Measurements from ENCODE around the gene SHISA3. TPM values are rescaled to one million over a fixed set of nuclear protein-coding genes. Genes with fewer than 3 reads are reported as not detected.

The SHISA3 gene
- total and polyA plus RNA-seq, 12 donors = 1.5 to 19.0 (median 3.4) TPM

DNA sequence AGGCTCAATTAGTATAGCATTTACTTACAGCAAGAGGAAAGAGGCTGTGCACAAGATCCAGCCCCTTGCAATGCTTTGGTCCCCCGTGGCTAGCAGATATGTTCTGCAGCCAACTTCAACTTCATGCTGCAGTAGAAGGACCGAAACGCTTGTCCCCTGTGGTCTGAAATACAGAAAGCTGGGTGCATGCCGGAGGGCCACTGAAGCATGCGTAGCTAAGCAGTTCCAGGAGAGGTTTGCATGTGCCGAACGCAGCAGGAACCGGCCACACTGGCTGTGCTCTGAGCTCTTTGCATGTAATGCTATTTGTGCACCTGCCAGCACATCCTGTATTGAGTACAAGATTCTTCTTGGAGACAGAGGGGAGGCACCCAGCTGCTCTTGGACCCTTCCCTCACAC, 35.8 kb upstream of the SHISA3 start:
- ATAC-seq (no peak), DNase-seq (no peak)
- intact Hi-C loops (cut with DNase I) = loop anchor here in 5 of 10 donors (10.0 kb wide), 4 partner anchors 67 to 163 kb away; no protein-coding TSS in a partner anchor
- Histone ChIP-seq H3K4me1 (peaks cover 0 to 5% (median 0%) of the 10 kb centered on the region in 9 donors), H3K9me3 (peaks cover 0 to 10% (median 0%) of the 10 kb centered on the region in 11 donors), H3K27ac (no peak overlapping the region), H3K27me3 (peaks cover 0 to 4% (median 0%) of the 10 kb centered on the region in 7 donors), H3K36me3 (no peaks in the 10 kb centered on the region), H3K4me3 (no peak overlapping the region)
- WGBS, 2 donors = 78 to 89% methylated on average over 8 of the region's 8 CpGs
- TF ChIP-seq, protein P1, sequence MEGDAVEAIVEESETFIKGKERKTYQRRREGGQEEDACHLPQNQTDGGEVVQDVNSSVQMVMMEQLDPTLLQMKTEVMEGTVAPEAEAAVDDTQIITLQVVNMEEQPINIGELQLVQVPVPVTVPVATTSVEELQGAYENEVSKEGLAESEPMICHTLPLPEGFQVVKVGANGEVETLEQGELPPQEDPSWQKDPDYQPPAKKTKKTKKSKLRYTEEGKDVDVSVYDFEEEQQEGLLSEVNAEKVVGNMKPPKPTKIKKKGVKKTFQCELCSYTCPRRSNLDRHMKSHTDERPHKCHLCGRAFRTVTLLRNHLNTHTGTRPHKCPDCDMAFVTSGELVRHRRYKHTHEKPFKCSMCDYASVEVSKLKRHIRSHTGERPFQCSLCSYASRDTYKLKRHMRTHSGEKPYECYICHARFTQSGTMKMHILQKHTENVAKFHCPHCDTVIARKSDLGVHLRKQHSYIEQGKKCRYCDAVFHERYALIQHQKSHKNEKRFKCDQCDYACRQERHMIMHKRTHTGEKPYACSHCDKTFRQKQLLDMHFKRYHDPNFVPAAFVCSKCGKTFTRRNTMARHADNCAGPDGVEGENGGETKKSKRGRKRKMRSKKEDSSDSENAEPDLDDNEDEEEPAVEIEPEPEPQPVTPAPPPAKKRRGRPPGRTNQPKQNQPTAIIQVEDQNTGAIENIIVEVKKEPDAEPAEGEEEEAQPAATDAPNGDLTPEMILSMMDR (IDR thresholded peaks at IDR 0.05) = no peak

DNA sequence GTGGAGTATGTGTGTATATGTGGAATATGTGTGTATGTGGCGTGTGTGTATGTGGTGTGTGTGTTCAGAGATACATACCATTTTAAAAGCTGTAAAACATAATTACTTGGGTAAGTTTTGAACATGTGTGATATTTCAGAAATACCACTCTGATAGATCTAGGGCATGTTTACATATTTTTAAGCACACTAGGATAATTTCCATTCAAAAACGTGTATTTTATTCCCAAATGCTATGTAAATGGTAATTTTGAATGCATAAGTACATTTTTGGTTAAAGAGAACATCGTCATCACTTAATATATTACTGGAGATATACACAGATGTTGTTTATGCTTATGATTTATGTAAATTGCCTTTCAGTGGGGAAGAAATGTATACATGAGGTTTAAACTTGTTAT, 34.7 kb upstream of the SHISA3 start:
- 76 to 84% methylated on average over 3 of the region's 3 CpGs for WGBS, 2 donors
- intact Hi-C loops (cut with DNase I) = loop anchor here in 5 of 10 donors (10.0 kb wide), 4 partner anchors 68 to 162 kb away; no protein-coding TSS in a partner anchor
- TF ChIP-seq, protein P1 (IDR thresholded peaks at IDR 0.05) = no peak
- Histone ChIP-seq H3K27me3 (no peaks in the 10 kb centered on the region), H3K4me1 (peaks cover 0 to 5% (median 0%) of the 10 kb centered on the region in 9 donors), H3K9me3 (peaks cover 0 to 10% (median 0%) of the 10 kb centered on the region in 11 donors), H3K36me3 (no peaks in the 10 kb centered on the region), H3K4me3 (no peak overlapping the region), H3K27ac (no peak overlapping the region)
- no peak for DNase-seq
- no peak for ATAC-seq

DNA sequence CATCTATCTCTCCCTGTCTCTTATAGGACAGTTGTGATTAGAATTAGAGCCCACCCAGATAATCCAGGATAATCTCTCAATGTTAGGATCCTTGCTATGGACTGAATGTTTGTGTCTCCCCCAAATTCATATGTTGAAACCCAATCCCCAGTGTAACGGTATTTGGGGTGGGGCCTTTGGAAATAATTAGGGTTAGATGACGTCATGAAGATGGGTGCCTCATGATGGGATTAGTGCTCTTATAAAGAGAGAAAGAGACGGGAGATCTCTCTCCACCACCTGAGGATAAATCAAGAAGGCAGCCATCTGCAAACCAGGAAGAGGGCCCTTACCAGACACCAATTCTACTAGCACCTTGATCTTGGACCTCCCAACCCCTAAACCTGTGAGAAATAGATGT, 33.7 kb upstream of the SHISA3 start:
- intact Hi-C loops (cut with DNase I) = loop anchor here in 5 of 10 donors (10.0 kb wide), 4 partner anchors 69 to 161 kb away; no protein-coding TSS in a partner anchor
- WGBS, 2 donors = 92 to 94% methylated on average over 3 of the region's 3 CpGs
- Histone ChIP-seq H3K27me3 (no peaks in the 10 kb centered on the region), H3K4me3 (no peak overlapping the region), H3K36me3 (no peaks in the 10 kb centered on the region), H3K27ac (no peak overlapping the region), H3K9me3 (peaks cover 0 to 10% (median 0%) of the 10 kb centered on the region in 11 donors), H3K4me1 (peaks cover 0 to 5% (median 0%) of the 10 kb centered on the region in 9 donors)
- ATAC-seq (no peak), DNase-seq (no peak)
- TF ChIP-seq, protein P1 (IDR thresholded peaks at IDR 0.05) = no peak

DNA sequence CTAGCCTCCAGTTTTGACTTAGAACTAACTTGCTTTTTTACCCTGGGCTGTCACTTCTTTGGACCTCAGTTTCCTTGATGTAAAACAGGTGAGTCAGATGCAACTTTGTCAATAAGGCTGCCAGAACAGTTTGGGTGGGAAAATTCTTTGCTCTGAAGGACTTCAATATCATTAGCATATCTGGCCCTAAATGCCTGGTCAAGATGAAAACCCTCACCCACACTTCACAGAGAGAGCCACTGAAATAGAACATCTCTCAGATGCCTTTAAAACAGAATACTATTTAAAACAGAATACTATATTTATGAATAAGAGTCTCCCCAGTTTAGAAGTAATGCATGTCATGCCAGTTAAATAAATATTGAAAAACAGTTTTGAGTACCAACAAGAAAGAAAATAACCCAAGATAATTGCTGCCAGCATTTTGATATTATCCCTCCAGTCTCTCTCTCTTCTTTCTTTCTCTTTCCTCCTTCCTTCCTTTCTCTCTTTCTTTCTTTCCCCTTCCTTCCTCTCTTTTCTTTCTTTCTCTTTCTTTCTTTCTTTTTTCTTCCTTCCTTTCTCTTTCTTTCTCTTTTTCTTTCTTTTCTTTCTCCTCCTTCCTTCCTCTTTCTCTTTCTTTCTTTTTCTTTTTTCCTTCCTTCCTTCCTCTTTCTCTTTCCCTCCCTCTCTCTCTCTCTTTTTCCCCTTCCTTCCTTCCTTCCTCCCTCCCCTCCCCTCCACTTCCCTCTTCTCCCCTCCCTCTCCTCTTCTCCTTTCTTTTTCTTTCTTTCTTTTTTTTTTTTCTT, 32.8 kb upstream of the SHISA3 start:
- Histone ChIP-seq H3K9me3 (peaks cover 0 to 10% (median 0%) of the 10 kb centered on the region in 11 donors), H3K4me1 (peaks cover 0 to 5% (median 0%) of the 10 kb centered on the region in 9 donors), H3K4me3 (no peak overlapping the region), H3K27ac (no peak overlapping the region), H3K27me3 (no peaks in the 10 kb centered on the region), H3K36me3 (no peaks in the 10 kb centered on the region)
- ATAC-seq (no peak), DNase-seq (no peak)
- intact Hi-C loops (cut with DNase I) = loop anchor here in 5 of 10 donors (10.0 kb wide), 4 partner anchors 70 to 160 kb away; no protein-coding TSS in a partner anchor
- TF ChIP-seq, protein P1 (IDR thresholded peaks at IDR 0.05) = no peak

Data from heart right ventricle (tissue), 16 donors.